T47D (cell line): ENCODE measurements around the gene CLCC1.
"Not testable (repeated sequence)": the region's sequence is repeated elsewhere in the genome, so short reads cannot be mapped to it uniquely, and the experiment has no call there.

ENCODE experiments used
- DNase-seq, 2 experiments: peaks; one replicate each; pipeline versions ENCODE4 v3.0.0 to v3.0.0-alpha.2; 2011 to 2012; ENCODE audit warnings: low read depth in 1 of 2, low spot score in 1 of 2
- JUND ChIP-seq: IDR thresholded peaks from 2 replicates; pipeline ENCODE4 v1.6.1; 2012; ENCODE audit warnings: low read depth
- in situ Hi-C: cut with HindIII; loops from 2 replicates; pipeline ENCODE4 v1.10.0; 2016; ENCODE audit warnings: low sequenced_read_pairs, low pct_unique_long_range_greater_than_20kb

Gene CLCC1, protein sequence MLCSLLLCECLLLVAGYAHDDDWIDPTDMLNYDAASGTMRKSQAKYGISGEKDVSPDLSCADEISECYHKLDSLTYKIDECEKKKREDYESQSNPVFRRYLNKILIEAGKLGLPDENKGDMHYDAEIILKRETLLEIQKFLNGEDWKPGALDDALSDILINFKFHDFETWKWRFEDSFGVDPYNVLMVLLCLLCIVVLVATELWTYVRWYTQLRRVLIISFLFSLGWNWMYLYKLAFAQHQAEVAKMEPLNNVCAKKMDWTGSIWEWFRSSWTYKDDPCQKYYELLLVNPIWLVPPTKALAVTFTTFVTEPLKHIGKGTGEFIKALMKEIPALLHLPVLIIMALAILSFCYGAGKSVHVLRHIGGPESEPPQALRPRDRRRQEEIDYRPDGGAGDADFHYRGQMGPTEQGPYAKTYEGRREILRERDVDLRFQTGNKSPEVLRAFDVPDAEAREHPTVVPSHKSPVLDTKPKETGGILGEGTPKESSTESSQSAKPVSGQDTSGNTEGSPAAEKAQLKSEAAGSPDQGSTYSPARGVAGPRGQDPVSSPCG

DNA sequence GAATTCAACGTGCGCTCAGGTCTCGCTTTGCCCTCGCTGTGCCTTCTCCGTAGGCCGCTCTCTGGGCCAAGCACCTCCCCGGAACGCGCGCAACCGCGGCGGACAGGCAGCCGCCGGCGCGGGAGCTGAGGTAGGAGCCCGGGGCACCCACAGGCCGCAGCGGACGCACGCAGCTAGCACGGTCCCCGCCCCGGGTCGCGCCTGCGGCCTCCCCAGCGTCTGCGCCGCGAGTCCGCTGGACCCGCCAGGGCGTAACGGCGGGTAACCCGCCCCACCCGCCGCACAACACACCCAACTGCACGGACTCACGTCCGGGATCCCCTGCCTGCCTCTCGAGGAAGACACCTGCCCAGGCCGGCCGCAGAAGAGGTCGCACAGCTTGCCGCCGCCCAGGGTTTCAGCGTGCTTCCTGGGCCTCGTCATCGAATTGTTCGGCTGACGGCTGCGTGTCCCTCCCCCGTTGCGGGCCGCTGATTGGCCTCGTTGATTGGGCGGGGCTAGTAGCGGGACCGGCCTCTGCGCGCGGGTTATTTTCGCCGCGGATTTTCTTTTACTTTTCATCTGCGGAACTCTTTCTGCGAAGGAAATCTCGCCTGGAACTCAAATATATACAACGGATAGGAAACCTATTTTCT is at the start of gene CLCC1:
CLCC1 (minus strand) TSS at position 433 of the 635 bp plus-strand sequence. CDS start 13,047 bp downstream, outside the sequence.
- TF ChIP-seq JUND = no peak
- peak; percentile 81 to 91 for DNase-seq
- in situ Hi-C loops = no loop called here

DNA sequence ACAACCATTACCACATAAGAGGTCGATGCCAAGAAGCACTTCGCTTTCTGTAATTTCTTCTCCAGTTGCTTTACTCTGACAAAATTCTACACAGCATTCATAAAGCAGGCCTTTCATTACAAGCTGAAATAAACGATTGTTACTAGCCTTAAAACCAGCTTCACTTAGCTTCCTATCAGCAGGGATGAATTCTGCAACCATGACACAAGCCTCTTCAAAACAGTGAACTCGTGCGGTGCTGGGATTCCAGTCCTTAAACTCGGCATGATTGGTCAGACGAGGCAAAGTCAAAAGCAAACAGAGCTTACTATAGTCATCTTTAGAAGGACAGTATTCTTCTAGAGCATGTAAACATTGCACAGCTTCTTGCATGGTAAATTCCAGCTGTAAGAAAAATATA is 48.1 kb upstream of the CLCC1 start:
- in situ Hi-C loops = no loop called here
- DNase-seq = no peak
- TF ChIP-seq JUND = no peak

DNA sequence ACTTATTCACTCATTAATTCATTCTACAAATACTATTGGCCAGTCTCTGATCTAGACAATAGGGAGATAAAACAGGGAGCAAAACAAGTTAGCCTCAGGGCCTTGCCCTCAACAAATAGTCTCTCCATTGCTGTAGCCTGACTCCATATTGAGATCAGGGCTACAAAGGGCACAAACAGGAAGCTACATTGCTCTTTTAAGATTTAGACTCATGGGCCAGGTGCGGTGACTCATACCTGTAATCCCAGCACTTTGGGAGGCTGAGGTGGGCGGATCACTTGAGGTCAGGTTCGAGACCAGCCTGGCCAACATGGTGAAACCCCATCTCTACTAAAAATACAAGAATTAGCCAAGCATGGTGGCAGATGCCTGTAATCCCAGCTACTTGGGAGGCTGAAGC is 33.3 kb upstream of the CLCC1 start:
- in situ Hi-C loops, DNase-seq: not testable (repeated sequence)

DNA sequence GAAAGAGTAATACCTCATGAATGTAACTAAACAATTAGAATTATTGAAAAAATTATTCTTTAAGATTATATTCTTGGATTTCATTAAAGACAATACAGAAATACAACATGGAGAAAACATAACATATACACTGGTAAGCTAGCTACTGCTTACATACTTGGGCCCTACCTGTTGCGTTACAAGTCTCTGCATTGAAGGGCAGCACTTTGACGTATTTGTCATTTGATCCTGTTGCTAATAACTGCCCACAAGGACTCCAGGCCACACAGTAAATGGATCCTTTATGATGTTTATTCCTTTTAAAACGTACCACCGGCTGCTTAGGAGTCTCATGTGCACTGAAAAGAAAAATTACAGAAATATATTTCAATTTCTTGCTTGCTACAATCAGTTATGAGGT is 19.8 kb upstream of the CLCC1 start:
- in situ Hi-C loops = no loop called here
- TF ChIP-seq JUND = no peak
- no peak for DNase-seq

DNA sequence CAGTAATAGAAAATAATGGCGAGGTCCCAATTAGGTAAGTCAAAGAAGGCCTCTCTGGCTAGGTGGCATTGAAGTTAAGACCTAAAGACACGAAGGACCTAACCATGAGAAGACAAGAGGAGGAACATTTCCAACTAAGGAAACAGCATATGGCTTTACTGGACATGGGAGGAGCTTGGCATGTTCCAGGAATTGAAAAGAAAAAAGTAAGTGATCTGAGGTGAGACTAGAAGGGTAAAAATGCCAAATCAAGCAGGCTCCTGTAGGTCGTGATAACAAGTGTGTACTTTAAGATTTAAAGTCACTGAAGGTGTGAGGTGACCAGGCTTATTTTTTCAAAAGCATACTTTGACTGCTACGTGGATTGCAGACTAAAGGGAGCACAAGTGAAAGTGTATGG is 13.4 kb upstream of the CLCC1 start:
- DNase-seq = no peak
- in situ Hi-C loops = no loop called here
- no peak for TF ChIP-seq JUND

DNA sequence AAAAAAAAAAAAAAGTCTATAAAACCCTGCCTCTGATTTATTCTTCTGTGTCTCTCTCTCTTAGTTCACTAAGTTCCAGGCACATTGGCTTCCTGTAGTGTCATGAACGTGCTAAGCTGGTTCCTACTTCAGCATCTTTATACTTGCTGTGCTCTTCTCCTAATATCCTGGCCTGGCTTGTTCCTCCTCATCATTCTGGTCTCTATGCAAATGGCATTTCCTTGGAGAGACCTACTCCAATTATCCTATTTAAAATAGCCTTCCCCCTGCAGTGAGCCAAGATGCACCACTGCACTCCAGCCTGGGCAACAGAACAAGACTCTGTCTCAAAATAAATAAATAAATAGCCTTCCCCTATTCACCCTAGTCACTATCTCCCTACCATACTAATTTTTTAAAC is 9.7 kb upstream of the CLCC1 start:
- no peak for DNase-seq
- in situ Hi-C loops = no loop called here
- TF ChIP-seq JUND = no peak

DNA sequence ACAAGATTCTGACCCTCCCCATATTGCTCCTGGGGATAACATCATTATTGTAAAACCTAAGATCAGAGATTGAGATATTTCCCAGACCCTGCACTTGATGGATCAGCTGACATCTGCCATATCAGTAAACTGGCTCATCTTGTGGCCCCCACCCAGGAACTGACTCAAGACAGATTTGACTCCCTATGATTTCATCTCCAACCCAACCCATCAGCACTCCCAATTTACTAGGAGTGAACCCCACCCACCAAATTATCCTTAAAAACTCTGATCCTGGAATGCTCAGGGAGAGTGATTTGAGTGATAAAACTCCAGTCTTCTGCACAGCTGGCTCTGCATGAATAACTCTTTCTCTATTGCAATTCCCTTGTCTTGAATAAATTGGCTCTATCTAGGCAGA is 6.1 kb upstream of the CLCC1 start:
- DNase-seq = no peak
- in situ Hi-C loops = no loop called here

DNA sequence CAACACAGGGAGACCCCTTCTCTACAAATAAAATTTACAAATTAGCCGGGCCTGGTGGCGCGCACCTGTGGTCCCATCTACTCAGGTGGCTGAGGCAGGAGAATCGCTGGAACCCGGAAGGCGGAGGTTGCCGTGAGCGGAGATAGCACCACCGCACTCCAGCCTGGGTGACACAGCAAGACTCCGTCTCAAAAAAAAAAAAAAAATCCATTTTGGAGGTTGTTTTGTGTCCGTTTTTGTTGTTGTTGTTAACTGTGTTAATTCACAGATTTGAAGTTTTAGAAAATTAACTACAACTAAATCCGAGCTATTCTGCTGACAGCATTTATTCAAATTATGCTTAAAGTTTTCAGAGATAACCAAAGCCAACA is 618 bp downstream of the CLCC1 start:
- DNase-seq = peak in 1 of 2 experiments; percentile 9
- in situ Hi-C loops = no loop called here
- no peak for TF ChIP-seq JUND

More for the DNA sequence above, 6.1 kb upstream of the CLCC1 start:
- TF ChIP-seq JUND = no peak

DNA sequence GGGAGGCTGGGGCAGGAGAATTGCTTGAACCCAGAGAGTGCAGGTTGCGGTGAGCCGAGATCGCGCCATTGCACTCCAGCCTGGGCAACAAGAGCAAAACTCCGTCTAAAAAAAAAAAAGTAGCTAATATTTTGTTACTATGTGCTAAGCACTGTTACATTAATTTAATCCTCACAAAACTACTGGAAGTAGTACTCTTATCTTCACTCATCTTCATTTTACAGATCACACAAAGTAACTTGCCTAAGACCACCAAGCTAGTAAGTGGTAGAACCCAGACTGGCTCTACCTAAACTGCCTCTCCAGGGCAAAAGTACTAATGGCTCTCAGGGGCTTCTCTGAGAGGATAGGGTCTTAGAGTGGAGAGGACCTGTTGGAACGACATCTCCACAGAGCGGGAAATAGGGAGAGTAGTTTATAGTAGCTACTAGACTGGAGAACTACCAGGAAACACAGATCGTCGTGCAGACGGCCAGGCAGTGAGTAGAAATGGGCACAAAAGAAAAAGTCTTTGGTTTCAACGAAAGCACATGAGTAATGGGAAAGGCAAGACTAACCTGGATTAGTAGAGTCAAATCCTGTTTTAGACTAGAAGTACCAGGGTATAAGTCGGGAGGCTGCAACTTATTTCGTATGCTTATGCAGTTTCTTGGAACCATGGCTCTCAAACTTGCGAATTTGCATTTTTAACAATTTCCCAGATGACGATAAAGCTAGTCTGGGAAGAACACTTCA is 1.4 kb downstream of the CLCC1 start:
- no peak for DNase-seq
- no peak for TF ChIP-seq JUND
- in situ Hi-C loops = no loop called here

DNA sequence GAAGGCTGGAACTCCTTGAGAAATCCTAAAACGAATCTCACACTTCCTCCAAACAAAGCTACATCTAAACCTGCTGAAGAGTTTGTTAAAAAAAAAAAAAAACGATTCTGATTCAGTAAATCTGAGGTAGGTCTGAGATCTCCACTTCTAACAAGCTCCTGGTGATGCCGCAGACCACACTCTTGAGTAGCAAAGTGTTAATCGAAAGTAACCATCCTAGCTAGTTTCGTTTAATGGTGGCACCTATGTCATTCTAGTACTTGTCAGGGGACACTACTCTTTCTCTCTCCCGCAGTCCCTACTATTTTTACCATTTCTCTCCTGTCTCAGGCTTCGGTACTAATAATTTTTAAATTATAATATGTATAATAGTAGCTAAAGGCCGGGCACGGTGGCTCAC is 2.1 kb downstream of the CLCC1 start:
- TF ChIP-seq JUND = no peak
- DNase-seq = no peak
- in situ Hi-C loops = no loop called here

DNA sequence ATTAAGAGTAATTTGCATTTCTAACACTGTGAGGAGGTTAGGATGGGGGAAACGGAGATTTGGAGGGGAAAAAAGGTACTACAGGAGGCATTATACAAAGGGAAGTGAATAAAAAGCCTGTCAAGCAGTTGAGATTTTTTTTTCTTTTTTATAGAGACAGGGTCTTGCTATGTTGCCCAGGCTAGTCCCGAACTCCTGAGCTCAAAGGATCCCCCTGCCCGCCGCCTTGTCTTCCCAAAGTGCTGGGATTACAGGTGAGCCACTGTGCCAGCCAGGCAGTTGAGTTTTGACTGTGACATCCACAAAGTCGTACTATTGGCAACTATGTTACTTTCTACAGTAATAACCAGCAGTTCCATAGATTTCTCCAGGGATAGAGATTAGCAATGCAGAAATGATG is 2.6 kb downstream of the CLCC1 start:
- no peak for DNase-seq
- in situ Hi-C loops = no loop called here

DNA sequence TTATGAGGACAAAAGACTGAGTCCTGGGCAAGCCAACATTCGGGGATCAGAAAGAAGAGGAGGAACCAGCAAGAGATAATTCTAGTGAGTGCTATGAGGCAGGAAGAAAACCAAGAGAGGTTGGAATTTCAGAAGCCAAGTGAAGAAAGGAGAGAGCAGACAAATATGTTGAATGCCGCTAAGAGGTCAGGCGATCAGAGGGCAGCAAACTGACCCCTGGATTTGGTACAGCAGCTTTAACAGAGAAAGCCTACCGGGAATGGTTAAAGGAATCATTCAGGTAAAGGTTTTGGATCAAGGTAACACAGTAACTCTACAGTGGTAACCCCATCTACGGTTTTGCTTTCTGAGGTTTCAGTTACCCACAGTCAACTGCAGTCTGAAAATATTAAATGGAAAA is 5.4 kb downstream of the CLCC1 start:
- no peak for TF ChIP-seq JUND
- DNase-seq = no peak
- in situ Hi-C loops = no loop called here

More for the DNA sequence above, 2.6 kb downstream of the CLCC1 start:
- no peak for TF ChIP-seq JUND

DNA sequence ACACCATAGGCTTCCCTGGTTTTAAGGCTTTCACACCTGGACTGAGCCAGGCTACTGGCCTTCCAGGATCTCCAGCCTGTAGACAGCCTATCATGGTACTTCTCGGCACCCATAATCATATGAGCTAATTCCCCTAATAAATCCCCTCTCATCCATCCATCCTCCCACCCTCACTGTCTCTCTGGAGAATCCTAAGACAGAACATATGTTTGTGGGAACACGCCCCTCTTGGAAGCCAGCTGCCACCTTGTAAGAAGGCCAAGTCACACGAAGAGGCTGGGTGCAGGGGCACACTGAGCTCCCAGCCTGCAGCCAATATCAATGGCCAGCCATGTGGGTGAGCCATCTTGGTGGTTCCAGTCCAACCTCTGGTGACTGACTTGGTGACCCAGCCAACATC is 7.4 kb downstream of the CLCC1 start:
- no peak for TF ChIP-seq JUND
- DNase-seq = no peak
- in situ Hi-C loops = no loop called here
